A549 (cell line): ENCODE results near the gene LRRC2. TPM values are rescaled to one million over a fixed set of nuclear protein-coding genes. Genes with fewer than 3 reads are reported as not detected.

ENCODE experiments used
- ATAC-seq, 2 experiments: fragments of 200-7000 bp in 1 of 2; fragments of >200 bp in 1 of 2; cut with Nextera tagmentation in 1 of 2; cut with Tn5 transposase in 1 of 2; 3 replicates each; pipeline versions ENCODE4 v1.8.0 to v1.9.1; 2018 to 2020; ENCODE audit warnings: mild to moderate bottlenecking in 1 of 2, moderate library complexity in 1 of 2
- CTCF ChIA-PET: fragments of 300-600 bp; sonication (Branson Sonifier 250); formaldehyde crosslinking; extraction: SDS; loops from one replicate; lab custom pipeline; 2021; ENCODE audit warnings: antibody characterized with exemption, inconsistent platforms; lab: Yijun Ruan, JAX
- POLR2A ChIA-PET: fragments of 350-600 bp; formaldehyde crosslinking; extraction: SDS; loops from one replicate; lab custom pipeline; 2021; ENCODE audit warnings: antibody characterized with exemption, inconsistent platforms; lab: Yijun Ruan, JAX
- DNase-seq, 2 experiments: peaks; one replicate each; pipeline versions ENCODE4 v3.0.0 to v3.0.0-alpha.2; 2011 to 2016; ENCODE audit warnings: low read depth in 1 of 2, low spot score in 1 of 2
- FAIRE-seq: peaks from 2 replicates; lab custom pipeline; 2011; peaks lifted over from hg19 to GRCh38; lab: Jason Lieb, UNC
- H3K27ac ChIP-seq, 2 experiments: fragments of >200 bp; sonication (Bioruptor Twin); formaldehyde crosslinking; 3 replicates each; pipeline ENCODE4 v1.5.1; 2016 to 2017
- H3K4me1 ChIP-seq: fragments of >200 bp; sonication (Bioruptor Twin); formaldehyde crosslinking; 3 replicates; pipeline ENCODE4 v1.6.1; 2016
- H3K4me2 ChIP-seq: fragments of >200 bp; sonication (Bioruptor Twin); formaldehyde crosslinking; 3 replicates; pipeline ENCODE4 v1.6.1; 2016
- H3K4me3 ChIP-seq: fragments of >200 bp; sonication (Bioruptor Twin); formaldehyde crosslinking; 3 replicates; pipeline ENCODE4 v1.5.1; 2016
- H3K9me3 ChIP-seq: fragments of >200 bp; sonication (Bioruptor Twin); formaldehyde crosslinking; 3 replicates; pipeline ENCODE4 v1.6.1; 2016
- ESRRA ChIP-seq: fragments of 150-350 bp; IDR thresholded peaks from 2 replicates; pipeline ENCODE4 v1.6.1; 2014; ENCODE audit warnings: mild to moderate bottlenecking, low read length, borderline replicate concordance
- GATA3 ChIP-seq: IDR thresholded peaks from 2 replicates; pipeline ENCODE4 v1.6.1; 2012; ENCODE audit warnings: borderline replicate concordance
- JUN ChIP-seq, 2 experiments: fragments of >200 bp; sonication (Bioruptor Twin); formaldehyde crosslinking; IDR thresholded peaks; 2 replicates in 1 of 2; 3 replicates in 1 of 2; pipeline ENCODE4 v1.6.1; 2016 to 2017
- JUNB ChIP-seq: fragments of >200 bp; sonication (Bioruptor Twin); formaldehyde crosslinking; IDR thresholded peaks from 2 replicates; pipeline ENCODE4 v1.6.1; 2016
- KDM5A ChIP-seq: fragments of 200-600 bp; sonication (generic); IDR thresholded peaks from 2 replicates; pipeline ENCODE4 v1.6.1; 2016; ENCODE audit warnings: antibody characterized with exemption, mild to moderate bottlenecking
- NFE2L2 ChIP-seq: fragments of 150-350 bp; conservative IDR thresholded peaks from 2 replicates; pipeline ENCODE4 v1.6.1; 2014; ENCODE audit warnings: low read length
- NR3C1 ChIP-seq: fragments of >200 bp; sonication (Bioruptor Twin); formaldehyde crosslinking; IDR thresholded peaks from 3 replicates; pipeline ENCODE4 v1.6.1; 2017
- POLR2AphosphoS2 ChIP-seq: conservative IDR thresholded peaks from 2 replicates; pipeline ENCODE4 v1.6.1; 2012; ENCODE audit warnings: low read length, improper control_type of control experiment, inconsistent platforms
- RFX5 ChIP-seq: fragments of 450-650 bp; IDR thresholded peaks from 2 replicates; pipeline ENCODE4 v1.7.1; 2014; ENCODE audit warnings: antibody characterized with exemption, mild to moderate bottlenecking, moderate library complexity
- RNF2 ChIP-seq: fragments of 200-600 bp; sonication (generic); IDR thresholded peaks from 2 replicates; pipeline ENCODE4 v1.6.1; 2016; ENCODE audit warnings: low read depth, mild to moderate bottlenecking, antibody characterized with exemption, moderate library complexity, borderline replicate concordance
- SMC3 ChIP-seq: fragments of >200 bp; sonication (Bioruptor Twin); formaldehyde crosslinking; IDR thresholded peaks from 3 replicates; pipeline ENCODE4 v1.6.1; 2018; ENCODE audit warnings: inconsistent platforms
- SREBF2 ChIP-seq: fragments of 450-650 bp; IDR thresholded peaks from 2 replicates; pipeline ENCODE4 v1.6.1; 2014; ENCODE audit warnings: mild to moderate bottlenecking, moderate library complexity
- TFCP2L1 ChIP-seq: fragments of 250-450 bp; sonication (Bioruptor Pico); IDR thresholded peaks from 2 replicates; pipeline ENCODE4 v1.5.0; 2021; ENCODE audit warnings: mild to moderate bottlenecking
- ZFP36 ChIP-seq: fragments of 450-650 bp; IDR thresholded peaks from 2 replicates; pipeline ENCODE4 v1.6.1; 2014; ENCODE audit warnings: borderline replicate concordance; ENCODE audit not compliant: partially characterized antibody
- WGBS: methylation state at CpG from one replicate; pipeline ENCODE4 v1.1.6; 2017; ENCODE audit errors: missing lambda C conversion rate; 5-methylcytosine and 5-hydroxymethylcytosine counted together
- polyA plus RNA-seq, 4 experiments: library from polyadenylated mRNA; depleted of rRNA in 3 of 4; stranded (reverse); fragments of >200 nt; fragmentation: RNase III in 1 of 4; extraction: RNeasy Plus Mini Kit Qiagen cat#74134 plus additional on column Dnase treatment in 1 of 4; gene quantifications; 2 replicates in 3 of 4; 3 replicates in 1 of 4; pipeline ENCODE4 v1.2.3, GENCODE V29; 2011 to 2017
- TF ChIP-seq, protein P1 (sequence below): fragments of 250-450 bp; sonication (Bioruptor Pico); IDR thresholded peaks from 2 replicates; pipeline ENCODE4 v1.5.0; 2021; ENCODE audit warnings: mild to moderate bottlenecking, moderate library complexity, borderline replicate concordance
- TF ChIP-seq, protein P2 (sequence below): IDR thresholded peaks from 2 replicates; pipeline ENCODE4 v1.6.1; 2012; ENCODE audit warnings: low read depth, borderline replicate concordance
- TF ChIP-seq, protein P3 (sequence below): fragments of 200-600 bp; sonication (generic); IDR thresholded peaks from 2 replicates; pipeline ENCODE4 v1.6.1; 2016; ENCODE audit warnings: antibody characterized with exemption, mild to moderate bottlenecking, moderate library complexity
- TF ChIP-seq, protein P4 (sequence below): fragments of >200 bp; sonication (Bioruptor Twin); formaldehyde crosslinking; IDR thresholded peaks from 3 replicates; pipeline ENCODE4 v1.5.1; 2016
- TF ChIP-seq, protein P5 (sequence below): IDR thresholded peaks from 2 replicates; pipeline ENCODE4 v1.6.1; 2012

The LRRC2 gene
- polyA plus RNA-seq, 2 of the 4 experiments (the other 2 are of a cell fraction) = not detected

DNA sequence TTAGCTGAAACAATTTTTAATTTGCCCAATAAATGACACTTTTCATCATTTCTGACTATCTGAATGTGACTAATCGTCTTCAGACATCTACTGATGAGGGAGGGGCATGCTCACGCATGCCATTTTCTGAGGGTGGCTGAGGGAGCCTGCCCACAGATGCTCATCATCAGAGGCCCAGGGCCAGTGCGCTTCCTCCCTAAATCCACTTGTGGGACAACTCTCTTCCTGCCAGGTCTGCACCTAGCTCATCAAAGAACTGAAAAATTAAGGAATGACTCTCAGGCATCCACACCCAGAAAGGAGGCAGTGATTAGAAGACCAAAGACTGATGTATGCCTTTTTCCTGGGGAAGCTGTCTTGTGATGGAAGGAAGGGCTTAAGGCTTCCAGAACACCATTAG lies 45.6 kb downstream of the LRRC2 start:
- DNase-seq (no peak), FAIRE-seq (no peak), ATAC-seq (peak in 1 of 2 experiments; percentile 24; a peak in 1 of 6 replicates)
- 63% methylated on average over 3 of the region's 3 CpGs for WGBS
- CTCF ChIA-PET = interaction anchor here (1.2 kb wide), 1 partner anchor 32 kb away, joined by 3 read pairs; no protein-coding TSS in a partner anchor
- Histone ChIP-seq H3K4me1 (0 out of 3 replicates have a peak, but pooled peaks cover 3% of the 10 kb centered on the region), H3K4me2 (no peak overlapping the region), H3K4me3 (no peak overlapping the region), H3K9me3 (no peaks in the 10 kb centered on the region), H3K27ac (no peak overlapping the region)
- no peak for TF ChIP-seq KDM5A
- TF ChIP-seq GATA3 = no peak
- no peak for TF ChIP-seq NFE2L2
- no peak for TF ChIP-seq TFCP2L1 (CRISPR knock-in tag)
- TF ChIP-seq POLR2AphosphoS2 = no peak
- POLR2A ChIA-PET = no interaction called here

DNA sequence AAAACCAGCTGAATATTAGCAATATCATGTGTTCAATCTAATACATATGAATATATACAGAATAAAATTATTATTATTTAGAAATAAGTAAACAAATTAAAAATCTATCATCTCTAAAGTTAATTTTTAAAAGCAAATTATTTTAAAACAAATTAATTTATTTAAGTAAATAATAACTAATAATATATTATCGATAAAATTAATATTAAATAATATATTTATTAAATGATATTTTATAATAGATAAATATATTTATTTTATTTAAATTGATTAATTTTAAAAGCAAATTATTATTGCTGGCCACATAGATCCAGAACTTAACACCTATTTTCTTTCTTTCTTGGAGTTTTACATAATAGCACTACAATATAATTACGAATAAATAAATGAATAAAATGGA lies 46.1 kb downstream of the LRRC2 start:
- Histone ChIP-seq H3K9me3 (no peaks in the 10 kb centered on the region), H3K27ac (no peak overlapping the region), H3K4me3 (no peak overlapping the region), H3K4me1 (0 out of 3 replicates have a peak, but pooled peaks cover 3% of the 10 kb centered on the region), H3K4me2 (no peak overlapping the region)
- no peak for DNase-seq
- WGBS = 80% methylated on average over 2 of the region's 2 CpGs
- ChIA-PET CTCF (interaction anchor here (1.2 kb wide), 1 partner anchor 32 kb away, joined by 3 read pairs; no protein-coding TSS in a partner anchor), POLR2A (no interaction called here)
- no peak for FAIRE-seq
- TF ChIP-seq ESRRA = no peak
- TF ChIP-seq RFX5 = no peak
- TF ChIP-seq NR3C1 = no peak
- TF ChIP-seq JUN (IDR thresholded peaks at IDR 0.05) = no peak
- no peak for TF ChIP-seq ZFP36
- TF ChIP-seq, protein P1, sequence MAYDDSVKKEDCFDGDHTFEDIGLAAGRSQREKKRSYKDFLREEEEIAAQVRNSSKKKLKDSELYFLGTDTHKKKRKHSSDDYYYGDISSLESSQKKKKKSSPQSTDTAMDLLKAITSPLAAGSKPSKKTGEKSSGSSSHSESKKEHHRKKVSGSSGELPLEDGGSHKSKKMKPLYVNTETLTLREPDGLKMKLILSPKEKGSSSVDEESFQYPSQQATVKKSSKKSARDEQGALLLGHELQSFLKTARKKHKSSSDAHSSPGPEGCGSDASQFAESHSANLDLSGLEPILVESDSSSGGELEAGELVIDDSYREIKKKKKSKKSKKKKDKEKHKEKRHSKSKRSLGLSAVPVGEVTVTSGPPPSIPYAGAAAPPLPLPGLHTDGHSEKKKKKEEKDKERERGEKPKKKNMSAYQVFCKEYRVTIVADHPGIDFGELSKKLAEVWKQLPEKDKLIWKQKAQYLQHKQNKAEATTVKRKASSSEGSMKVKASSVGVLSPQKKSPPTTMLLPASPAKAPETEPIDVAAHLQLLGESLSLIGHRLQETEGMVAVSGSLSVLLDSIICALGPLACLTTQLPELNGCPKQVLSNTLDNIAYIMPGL (CRISPR knock-in tag) = no peak
- TF ChIP-seq, protein P2, sequence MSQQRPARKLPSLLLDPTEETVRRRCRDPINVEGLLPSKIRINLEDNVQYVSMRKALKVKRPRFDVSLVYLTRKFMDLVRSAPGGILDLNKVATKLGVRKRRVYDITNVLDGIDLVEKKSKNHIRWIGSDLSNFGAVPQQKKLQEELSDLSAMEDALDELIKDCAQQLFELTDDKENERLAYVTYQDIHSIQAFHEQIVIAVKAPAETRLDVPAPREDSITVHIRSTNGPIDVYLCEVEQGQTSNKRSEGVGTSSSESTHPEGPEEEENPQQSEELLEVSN = no peak
- no peak for ATAC-seq

DNA sequence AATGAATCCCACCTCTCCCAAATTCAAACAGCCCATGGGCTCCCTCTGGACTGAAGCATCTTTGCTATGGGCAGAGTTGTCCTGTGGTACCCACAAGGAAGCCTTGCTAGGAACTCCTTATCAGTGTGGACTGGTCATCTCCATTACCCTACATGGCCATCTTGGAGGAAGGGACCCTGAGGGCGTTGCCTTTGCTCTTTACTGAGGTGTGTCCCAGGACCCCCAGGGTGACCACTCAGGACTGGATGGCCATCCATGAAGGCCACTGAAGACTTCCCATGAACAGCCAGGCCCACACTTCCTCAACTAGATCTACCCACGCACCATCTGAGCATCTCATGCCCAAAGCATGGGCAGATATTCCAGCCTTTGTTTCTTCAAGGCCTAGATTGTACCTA lies 48.3 kb downstream of the LRRC2 start:
- ChIA-PET CTCF (interaction anchor here (2.0 kb wide), 1 partner anchor 29 kb away, joined by 10 read pairs; no protein-coding TSS in a partner anchor), POLR2A (no interaction called here)
- DNase-seq = no peak
- Histone ChIP-seq H3K4me3 (no peak overlapping the region), H3K4me2 (no peak overlapping the region)
- 100% methylated on average over 1 of the region's 2 CpGs for WGBS
- TF ChIP-seq, protein P3, sequence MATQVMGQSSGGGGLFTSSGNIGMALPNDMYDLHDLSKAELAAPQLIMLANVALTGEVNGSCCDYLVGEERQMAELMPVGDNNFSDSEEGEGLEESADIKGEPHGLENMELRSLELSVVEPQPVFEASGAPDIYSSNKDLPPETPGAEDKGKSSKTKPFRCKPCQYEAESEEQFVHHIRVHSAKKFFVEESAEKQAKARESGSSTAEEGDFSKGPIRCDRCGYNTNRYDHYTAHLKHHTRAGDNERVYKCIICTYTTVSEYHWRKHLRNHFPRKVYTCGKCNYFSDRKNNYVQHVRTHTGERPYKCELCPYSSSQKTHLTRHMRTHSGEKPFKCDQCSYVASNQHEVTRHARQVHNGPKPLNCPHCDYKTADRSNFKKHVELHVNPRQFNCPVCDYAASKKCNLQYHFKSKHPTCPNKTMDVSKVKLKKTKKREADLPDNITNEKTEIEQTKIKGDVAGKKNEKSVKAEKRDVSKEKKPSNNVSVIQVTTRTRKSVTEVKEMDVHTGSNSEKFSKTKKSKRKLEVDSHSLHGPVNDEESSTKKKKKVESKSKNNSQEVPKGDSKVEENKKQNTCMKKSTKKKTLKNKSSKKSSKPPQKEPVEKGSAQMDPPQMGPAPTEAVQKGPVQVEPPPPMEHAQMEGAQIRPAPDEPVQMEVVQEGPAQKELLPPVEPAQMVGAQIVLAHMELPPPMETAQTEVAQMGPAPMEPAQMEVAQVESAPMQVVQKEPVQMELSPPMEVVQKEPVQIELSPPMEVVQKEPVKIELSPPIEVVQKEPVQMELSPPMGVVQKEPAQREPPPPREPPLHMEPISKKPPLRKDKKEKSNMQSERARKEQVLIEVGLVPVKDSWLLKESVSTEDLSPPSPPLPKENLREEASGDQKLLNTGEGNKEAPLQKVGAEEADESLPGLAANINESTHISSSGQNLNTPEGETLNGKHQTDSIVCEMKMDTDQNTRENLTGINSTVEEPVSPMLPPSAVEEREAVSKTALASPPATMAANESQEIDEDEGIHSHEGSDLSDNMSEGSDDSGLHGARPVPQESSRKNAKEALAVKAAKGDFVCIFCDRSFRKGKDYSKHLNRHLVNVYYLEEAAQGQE = no peak
- TF ChIP-seq, protein P4, sequence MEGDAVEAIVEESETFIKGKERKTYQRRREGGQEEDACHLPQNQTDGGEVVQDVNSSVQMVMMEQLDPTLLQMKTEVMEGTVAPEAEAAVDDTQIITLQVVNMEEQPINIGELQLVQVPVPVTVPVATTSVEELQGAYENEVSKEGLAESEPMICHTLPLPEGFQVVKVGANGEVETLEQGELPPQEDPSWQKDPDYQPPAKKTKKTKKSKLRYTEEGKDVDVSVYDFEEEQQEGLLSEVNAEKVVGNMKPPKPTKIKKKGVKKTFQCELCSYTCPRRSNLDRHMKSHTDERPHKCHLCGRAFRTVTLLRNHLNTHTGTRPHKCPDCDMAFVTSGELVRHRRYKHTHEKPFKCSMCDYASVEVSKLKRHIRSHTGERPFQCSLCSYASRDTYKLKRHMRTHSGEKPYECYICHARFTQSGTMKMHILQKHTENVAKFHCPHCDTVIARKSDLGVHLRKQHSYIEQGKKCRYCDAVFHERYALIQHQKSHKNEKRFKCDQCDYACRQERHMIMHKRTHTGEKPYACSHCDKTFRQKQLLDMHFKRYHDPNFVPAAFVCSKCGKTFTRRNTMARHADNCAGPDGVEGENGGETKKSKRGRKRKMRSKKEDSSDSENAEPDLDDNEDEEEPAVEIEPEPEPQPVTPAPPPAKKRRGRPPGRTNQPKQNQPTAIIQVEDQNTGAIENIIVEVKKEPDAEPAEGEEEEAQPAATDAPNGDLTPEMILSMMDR = no peak
- no peak for TF ChIP-seq JUNB
- TF ChIP-seq RNF2 = no peak
- no peak for TF ChIP-seq SREBF2
- no peak for TF ChIP-seq SMC3
- TF ChIP-seq, protein P2 = no peak
- TF ChIP-seq, protein P5, sequence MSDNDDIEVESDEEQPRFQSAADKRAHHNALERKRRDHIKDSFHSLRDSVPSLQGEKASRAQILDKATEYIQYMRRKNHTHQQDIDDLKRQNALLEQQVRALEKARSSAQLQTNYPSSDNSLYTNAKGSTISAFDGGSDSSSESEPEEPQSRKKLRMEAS = no peak
- TF ChIP-seq, all 56 proteins: peak for 0
- FAIRE-seq = no peak
- Histone ChIP-seq H3K27ac (no peak overlapping the region), H3K9me3 (no peaks in the 10 kb centered on the region), H3K4me1 (0 out of 3 replicates have a peak, but pooled peaks cover 3% of the 10 kb centered on the region)
- no peak for ATAC-seq
